Renal cortex interstitium (tissue), 11 donors: Measurements from ENCODE around the gene WWTR1. TPM values are rescaled to one million over a fixed set of nuclear protein-coding genes. Genes with fewer than 3 reads are reported as not detected.

Source experiments
- DNase-seq, 11 donors: peaks; one replicate each; pipeline ENCODE4 v3.0.0-alpha.2; 2013; ENCODE audit warnings: low read depth in 9 of 11, low spot score in 4 of 11; ENCODE audit errors: extremely low read depth in 1 of 11
- polyA plus RNA-seq, 3 donors: library from polyadenylated mRNA; unstranded; fragments of 120-200 nt; gene quantifications; one replicate each; pipeline ENCODE4 v1.2.1, GENCODE V29; 2013; ENCODE audit not compliant: insufficient read length in 3 of 3

The WWTR1 gene
- polyA plus RNA-seq, 3 donors: 92.3 to 117 (median 111) TPM

DNA sequence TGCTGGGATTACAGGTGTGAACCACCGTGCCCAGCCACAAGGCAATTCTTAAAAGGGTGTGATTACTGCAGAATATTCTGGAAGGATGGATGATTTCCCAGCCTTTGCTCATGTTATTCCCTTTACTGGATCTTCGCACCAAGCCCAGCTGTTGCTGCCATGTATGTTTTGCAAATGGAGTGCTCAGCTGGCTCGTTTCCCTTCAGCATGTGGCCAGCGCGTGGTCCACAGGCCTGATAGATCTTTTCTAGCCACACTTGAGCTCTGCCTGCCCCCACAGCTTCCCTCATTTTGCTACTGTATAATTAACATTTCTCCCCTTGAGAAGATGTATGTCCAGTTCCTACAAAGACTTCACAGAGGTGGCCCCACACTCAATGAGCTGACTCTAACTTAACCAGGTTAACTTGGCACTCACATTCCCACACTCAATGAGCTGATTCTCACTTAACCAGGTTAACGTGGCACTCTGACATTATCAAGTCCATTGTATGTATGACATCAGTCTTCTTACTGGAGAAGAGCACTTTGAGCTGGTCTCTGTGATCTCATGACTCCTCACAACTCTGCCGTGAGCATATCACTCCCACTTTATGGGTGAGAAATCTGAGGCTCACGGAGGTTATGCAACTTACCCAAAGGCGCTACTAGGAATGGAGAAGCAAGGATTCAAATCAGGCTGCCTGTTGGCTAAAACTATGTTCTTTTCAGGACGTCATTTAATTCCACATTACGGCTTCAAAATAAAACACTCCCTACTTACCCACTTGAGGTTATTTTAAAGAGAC lies 134.1 kb downstream of the WWTR1 start:
- no peak for DNase-seq

DNA sequence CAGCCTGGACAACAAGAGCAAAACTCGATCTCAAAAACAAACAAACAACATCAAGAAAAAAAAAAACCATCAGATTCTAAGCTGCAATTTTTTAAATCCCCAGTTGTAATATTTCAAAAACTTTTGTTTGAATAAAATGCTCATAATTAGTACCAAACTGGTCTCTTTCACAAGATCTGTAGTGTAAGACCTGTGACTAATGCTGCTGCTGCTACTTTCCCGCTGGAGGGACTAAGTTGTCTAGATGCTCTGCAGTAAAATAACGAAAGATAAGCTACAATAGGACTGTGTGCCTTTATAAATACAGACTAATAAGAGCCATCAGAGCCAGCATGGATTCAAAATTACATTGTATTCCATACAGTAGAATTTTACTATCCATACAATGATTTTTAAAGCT lies 137.9 kb downstream of the WWTR1 start:
- no peak for DNase-seq

DNA sequence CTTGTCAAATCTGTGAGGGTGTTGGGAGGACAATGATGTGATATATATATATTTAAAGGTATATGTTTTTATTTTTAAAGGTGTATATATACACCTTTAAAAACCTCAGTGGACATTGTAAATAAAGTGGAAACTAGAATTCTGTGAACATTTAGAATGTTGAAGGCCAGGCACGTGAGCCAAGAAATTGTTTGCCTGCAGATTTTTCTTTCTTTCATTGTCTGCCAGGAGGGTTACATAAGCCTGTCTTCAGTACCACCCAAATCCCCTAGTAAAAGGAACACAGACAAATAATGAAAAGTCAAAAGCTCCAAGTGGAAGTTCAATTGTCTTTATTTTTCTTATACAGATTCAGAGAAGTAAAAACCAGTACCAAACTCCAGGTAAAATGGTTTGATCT lies 140.9 kb downstream of the WWTR1 start:
- no peak for DNase-seq

DNA sequence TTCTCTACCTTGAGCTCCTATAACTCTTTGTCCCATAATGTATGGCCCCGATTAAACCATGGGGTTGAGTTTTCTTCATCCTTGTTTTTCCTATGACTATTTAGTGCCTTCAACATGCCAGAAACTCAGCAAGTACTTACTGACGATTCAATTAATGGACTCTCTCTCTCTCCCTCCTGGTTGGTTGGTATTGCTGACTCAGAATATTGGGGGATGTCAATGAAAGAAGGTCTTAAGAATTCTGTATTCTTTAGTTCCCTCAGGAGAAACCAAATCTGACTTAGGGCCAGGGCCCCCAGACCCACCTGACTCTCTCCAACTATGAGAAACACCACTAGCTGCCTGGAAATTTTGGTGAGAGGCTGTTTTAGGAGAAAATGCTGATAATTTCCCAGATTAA lies 142.6 kb downstream of the WWTR1 start:
- DNase-seq: no peak

DNA sequence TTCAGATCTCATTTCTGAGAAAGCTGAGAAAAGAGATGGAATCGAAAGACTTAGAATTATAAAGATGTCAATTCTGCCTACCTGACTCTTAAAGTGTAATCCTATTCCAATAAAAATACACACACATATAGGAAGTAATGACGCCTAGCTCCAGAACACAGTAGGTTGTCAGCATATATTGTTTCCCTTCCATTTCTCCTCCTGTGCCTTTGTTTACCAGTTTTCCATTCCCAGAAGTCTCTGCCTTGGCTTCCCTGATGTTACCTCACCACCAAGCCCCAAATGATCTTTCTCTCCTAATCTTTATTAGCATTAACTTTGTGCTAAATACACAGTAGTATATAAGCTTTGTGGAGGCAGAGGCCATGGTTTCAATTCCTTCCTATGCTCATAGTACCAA lies 143.4 kb downstream of the WWTR1 start:
- no peak for DNase-seq

DNA sequence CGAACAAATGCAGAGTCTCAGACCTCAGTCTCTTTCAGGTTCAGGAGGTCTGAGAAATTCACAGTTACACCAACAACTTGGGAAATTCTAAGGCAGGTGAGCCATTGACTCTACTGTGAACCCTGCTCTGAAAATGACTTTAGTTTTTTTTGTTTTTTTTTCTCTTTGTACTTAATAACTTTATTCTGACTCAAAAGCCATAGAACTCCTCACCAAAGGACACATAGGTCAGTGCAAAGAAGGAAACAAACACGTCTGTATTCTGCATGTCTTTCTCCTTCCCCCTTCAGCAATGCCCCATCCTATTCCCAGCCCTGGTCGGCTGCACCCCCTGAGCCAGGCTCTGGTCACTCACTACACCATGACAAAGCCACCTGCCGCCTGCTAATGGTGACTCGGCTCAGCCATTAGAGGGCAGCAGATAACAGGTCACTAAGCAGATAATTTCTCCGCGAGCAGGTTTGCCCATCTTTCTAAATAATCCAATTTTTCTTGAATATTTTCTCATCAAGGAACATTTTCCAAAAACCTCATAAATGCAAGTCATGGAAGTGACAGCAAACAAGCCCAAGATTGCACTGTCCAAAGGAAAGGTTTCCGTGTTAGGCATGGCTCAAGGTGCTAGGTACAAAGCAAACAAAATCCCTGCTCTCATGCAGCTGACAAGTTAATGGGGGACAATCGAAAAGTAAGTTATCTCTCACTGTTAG lies 145.6 kb downstream of the WWTR1 start:
- DNase-seq: peak in 6 of 11 donors; percentile 43 to 58 (median 53)

DNA sequence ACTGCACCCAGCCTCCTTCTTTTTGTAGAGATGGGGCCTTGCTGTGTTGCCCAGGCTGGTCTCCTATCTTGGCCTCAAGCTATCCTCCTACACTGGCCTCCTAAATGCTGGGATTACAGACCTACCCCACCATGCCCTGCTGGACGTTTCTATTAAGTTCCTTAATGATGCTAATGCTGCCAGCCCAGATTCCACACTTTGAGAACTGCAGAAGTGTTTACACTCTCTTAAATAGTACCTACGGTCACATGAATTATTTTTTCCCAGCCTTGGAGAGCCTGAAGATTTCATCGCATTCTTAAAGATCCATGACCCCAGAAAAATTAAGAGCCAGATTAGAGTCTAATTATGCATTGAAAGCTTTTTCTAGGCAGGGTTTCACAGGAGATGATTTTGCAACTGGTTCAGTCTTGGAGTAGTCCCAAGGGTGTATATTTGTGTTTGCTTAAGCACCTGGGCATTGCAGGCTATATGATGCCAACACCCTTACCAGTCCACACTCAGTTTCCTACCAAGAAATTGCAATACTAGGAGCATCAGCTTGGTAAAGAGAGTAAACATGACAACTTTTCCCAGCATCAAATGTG lies 146.7 kb downstream of the WWTR1 start:
- DNase-seq: no peak

DNA sequence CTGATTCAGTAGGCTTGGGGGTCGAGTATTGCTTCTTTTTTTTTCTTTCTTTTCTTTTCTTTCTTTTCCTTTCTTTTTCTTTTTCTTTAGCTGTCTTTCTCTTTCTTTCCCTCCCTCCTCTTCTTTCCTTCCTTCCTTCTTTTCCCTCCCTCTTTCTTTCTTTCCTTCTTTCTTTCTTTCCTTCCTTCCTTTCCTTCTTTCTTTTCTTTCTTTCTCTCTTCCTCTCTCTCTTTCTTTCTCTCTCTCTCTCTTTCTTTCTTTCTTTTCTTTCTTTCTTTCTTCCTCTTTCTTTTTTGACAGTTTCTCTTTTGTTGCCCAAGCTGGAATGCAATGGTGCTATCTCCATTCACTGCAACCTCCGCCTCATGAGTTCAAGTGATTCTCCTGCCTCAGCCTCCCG lies 147.3 kb downstream of the WWTR1 start:
- no peak for DNase-seq

DNA sequence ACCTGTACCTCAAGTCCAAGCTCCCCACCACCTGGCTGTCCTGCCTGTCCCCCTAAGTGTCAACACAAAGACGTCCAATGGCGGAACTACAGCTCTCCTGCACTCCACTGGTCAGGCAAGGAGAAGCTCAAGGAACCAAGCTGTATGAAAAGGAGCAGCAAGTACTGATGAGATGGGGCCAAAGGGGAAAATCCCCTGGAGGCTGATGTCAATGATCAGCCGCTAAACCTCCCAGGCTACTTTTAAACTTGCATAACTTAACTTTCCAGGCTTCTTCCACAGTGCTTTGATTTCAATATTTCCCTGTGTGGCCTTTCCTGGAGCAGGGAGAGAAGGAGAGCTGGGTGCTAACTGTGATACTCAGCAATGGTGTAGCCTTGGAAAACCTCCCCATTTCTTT lies 148.3 kb downstream of the WWTR1 start:
- no peak for DNase-seq

DNA sequence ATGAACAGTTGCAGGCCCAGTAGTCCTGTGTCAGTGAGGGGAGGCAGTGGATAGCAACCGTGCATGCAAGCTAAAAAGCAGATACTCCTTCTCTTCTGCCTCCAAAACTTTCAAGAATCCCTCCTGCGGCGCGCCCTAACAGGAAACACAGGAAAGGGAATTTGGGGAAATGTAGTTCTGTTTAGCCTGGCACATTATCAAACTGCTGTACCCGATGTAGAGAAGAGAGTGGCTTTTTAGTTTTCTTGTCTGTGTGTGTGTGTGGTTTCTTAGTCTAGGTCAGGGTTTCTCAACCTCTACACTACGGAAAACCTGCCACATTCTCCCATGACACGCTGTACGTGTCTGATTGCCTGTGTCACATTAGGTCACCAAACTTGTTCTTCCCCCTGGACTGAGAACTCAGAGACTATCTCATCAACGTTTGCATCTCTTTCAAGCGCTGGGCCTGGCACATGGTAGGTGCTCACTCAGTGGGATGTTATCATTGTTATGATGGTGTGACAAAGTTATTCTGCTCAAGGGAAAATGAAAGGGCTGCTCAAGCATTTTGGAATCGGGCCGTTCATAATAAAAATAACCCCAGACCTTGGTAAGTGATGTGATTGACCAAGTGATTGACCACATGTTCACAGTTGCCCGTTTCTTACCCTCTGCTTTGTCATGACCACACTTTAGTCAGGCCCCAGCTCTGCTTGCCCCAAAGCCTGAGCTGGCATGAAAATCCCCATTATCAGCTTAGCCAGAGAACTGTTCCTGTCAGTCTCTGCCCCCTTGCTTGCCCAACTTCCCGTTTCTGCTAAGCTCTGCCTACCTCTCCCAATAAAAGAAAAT lies 150.1 kb downstream of the WWTR1 start:
- DNase-seq: no peak

DNA sequence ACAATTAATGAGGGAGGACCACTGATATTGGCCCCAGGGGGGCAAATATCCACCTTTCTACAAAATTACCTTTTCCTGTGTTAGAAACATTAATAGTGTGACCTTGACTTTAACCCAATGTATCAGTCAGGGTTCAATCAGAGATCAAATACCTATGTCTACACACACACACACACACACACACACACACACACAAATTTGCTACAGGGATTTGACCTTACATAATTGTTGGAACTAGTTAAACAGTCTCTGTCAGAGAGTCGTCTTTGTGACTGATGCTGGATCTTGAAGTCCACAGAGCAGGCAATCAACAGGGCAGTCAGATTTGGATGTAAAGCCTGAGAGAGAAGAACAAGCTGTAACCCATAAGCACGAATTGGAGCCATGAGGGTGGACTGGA lies 150.9 kb downstream of the WWTR1 start:
- no peak for DNase-seq

DNA sequence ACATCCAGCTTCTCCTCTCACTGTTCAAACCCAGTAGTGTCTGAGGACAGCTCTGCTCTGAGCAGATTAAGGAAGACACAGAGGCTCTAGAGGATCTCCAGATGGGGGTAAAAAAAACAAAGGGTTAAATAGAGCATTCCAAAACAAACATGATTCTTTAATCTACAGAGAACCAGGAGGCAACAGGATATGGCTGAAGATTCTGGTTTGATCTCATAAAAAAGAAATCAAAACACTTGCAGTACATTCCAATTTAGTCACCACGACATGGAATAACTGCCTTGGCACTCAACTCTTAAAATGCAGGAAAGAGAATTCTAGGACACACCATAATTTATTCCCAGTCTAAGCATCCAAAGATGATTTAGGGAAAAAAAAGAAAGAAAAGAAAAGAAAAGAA lies 151.3 kb downstream of the WWTR1 start:
- no peak for DNase-seq

DNA sequence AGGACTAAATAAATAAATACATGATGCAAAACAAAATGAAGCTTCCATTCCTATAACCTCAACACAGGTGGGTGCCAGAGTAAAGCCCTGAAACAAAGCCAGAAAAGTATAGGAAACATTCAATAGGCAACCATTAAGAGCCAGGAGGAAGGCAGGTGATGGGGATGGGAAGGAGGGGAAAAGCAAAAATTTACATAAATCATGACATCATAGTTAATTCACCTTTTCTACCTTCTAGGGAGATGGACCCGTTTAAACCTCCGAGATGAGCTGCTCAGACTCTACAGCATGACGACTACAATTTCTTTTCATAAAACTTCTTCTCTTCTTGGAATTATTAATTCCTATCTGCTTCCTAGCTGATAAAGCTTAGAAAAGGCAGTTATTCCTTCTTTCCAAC lies 155.4 kb downstream of the WWTR1 start:
- DNase-seq: no peak

DNA sequence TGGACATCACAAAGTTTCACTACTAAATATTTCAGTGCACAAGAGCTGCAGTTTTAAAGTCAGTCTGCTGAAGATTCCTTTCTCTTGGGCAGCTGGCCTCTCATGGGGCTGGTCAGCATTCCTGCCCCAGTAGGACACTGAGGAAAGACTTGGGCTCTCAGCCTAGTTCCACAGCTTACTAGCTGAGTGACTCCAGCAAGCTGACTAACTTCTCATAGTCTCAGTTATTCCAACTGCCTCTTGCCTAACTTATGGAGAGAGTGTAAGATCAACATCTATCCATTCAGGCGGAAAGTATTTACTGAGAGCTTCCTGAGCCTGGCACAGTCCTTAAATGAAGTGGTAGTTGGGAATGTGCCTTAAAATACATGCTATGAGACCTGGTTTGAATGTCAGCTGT lies 156.3 kb downstream of the WWTR1 start:
- DNase-seq: no peak

DNA sequence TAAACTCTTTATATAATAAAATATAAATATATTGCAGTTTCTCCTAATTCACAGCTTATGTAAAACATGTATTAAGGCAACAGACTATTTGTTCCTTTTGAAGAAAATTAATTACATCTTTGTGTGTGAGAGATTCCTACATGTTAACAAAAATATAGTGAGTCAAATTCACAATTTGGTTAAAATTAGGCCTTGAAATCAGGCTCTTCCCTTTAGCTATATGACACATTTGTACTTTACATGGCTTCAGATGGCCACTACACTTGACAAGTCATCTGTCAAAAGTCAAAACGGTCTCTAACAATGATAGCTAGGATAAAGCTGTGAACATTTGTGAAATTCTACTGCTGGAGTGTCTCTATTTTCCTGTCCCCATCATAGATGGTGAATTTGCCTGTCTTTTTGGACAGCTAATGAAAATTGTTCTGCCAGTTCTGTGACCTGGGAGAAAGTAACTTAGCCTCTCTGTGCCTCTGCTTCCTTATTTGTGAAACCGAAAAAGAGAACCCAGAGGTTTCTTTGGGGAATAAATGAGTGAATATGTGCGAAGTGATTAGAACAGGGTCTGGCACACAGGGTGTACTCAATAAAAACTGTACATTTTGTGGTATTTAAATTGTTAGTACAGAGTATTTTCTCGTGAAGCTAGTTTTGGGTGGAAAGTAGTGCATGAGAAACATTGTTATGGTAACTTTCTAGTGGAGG lies 159.7 kb downstream of the WWTR1 start:
- DNase-seq: no peak

DNA sequence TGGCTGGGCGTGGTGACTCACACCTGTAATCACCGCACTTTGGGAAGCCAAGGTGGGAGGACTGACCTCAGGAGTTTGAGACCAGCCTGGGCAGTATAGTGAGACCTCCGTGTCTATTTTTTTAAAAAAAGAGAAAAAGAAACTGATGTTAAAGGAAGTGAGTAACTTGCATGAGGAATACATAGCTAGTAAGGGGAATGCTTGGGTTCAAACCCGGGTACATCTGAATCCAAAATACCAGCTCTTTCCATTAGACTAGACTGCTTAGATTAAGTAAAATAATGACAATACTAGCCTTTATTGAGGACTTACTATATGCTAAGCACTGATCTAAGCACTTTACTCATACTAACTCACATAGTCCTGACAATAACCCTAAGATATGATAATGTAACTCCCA lies 160.9 kb downstream of the WWTR1 start:
- no peak for DNase-seq

DNA sequence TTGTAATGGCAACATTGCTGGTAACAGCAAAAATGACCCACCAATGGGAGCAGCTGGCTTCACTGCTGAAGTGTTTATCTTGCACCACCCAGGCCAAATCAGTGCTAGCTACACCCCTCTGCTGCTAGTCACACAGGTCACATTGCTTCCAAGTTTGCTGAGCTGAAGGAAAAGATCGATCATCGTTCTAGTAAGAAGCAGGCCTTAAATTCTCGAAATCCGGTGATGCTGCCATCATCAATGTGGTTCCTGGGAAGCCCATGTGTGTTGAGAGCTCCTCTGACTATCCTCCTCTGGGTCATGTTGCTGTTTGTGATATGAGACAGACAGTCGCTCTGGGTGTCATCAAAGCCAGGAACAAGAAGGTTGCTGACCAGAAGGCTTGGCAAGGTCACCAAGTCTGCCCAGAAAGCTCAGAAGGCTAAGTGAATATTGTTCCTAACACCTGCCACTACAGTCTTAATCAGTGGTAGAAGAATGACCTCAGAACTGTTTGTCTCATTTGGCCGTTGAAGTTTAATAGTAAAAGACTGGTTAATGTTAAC lies 162.2 kb downstream of the WWTR1 start:
- DNase-seq: no peak

DNA sequence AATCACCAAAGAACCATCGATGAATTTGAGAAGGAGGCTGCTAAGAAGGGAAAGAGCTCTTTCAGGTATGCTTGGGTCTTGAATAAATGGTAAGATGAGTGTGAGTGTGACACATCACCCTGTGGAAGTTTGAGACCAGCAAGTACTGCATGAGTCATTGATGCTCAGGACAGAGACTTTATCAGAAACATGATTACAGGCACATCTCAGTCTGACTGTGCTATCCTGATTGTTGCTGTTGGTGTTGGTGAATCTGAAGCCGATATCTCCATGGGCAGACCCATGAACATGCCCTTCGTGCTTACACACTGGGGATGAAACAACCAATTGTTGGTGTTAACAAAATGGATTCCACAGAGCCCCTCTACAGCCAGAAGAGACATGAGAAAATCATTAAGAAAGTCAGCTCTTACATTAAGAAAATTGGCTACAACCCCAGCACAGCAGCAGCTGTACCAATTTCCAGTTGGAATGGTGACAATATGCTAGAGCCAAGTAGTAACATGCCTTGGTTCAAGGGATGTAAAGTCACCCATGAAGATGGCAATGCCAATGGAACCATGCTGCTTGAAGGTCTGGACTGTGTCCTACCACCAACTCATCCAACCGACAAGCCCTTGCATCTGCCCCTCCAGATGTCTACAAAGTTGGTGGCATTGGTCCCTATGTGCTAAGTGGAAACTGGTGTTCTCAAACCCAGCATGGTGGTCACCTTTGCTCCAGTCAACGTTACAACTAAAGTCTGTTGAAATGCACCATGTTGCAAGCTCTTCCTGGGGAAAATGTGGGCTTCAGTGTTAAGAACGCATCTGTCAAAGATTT lies 162.9 kb downstream of the WWTR1 start:
- no peak for DNase-seq
